KMS-11 (cell line): ENCODE data around the gene RAB35.
A peak's percentile ranks its signal among the peaks of the same experiment; 100 is the strongest.

Source experiments
- H2AFZ ChIP-seq: fragments of 200-600 bp; sonication (generic); 2 replicates; pipeline ENCODE4 v1.6.1; 2016; ENCODE audit warnings: antibody characterized with exemption, mixed run types, low read depth
- H3K27ac ChIP-seq: fragments of 200-600 bp; sonication (generic); 2 replicates; pipeline ENCODE4 v1.6.1; 2016; ENCODE audit warnings: mild to moderate bottlenecking, mixed run types
- H3K27me3 ChIP-seq: fragments of 200-600 bp; sonication (generic); 2 replicates; pipeline ENCODE4 v1.6.1; 2017; ENCODE audit warnings: mild to moderate bottlenecking, low read depth, mixed run types, moderate library complexity; ENCODE audit not compliant: insufficient read depth
- H3K36me3 ChIP-seq: fragments of 200-600 bp; sonication (generic); 2 replicates; pipeline ENCODE4 v1.6.1; 2017; ENCODE audit warnings: mild to moderate bottlenecking, mixed run types; ENCODE audit not compliant: insufficient read depth
- H3K4me1 ChIP-seq: fragments of 200-600 bp; sonication (generic); 2 replicates; pipeline ENCODE4 v1.6.1; 2016; ENCODE audit warnings: mild to moderate bottlenecking, low read depth, mixed run types; ENCODE audit not compliant: poor library complexity, severe bottlenecking
- H3K4me2 ChIP-seq: fragments of 200-600 bp; sonication (generic); 2 replicates; pipeline ENCODE4 v1.7.0; 2016; ENCODE audit warnings: mild to moderate bottlenecking, mixed run types
- H3K4me3 ChIP-seq: fragments of 200-600 bp; sonication (generic); IDR thresholded peaks from 2 replicates; pipeline ENCODE4 v1.6.1; 2017; ENCODE audit warnings: low read depth, low read length, mixed read lengths; ENCODE audit not compliant: insufficient read depth
- H3K79me2 ChIP-seq: fragments of 200-600 bp; sonication (generic); 2 replicates; pipeline ENCODE4 v1.6.1; 2016; ENCODE audit warnings: low read depth, mixed run types; ENCODE audit not compliant: insufficient read depth
- H3K9ac ChIP-seq: fragments of 200-600 bp; sonication (generic); 2 replicates; pipeline ENCODE4 v1.6.1; 2016; ENCODE audit warnings: mild to moderate bottlenecking, mixed run types
- H4K20me1 ChIP-seq: fragments of 200-600 bp; sonication (generic); 2 replicates; pipeline ENCODE4 v1.6.1; 2016; ENCODE audit warnings: mild to moderate bottlenecking, mixed run types; ENCODE audit not compliant: insufficient read depth
- TF ChIP-seq, protein P1 (sequence below): fragments of 200-600 bp; sonication (generic); conservative IDR thresholded peaks from 2 replicates; pipeline ENCODE4 v1.6.1; 2017; ENCODE audit warnings: low read depth, mild to moderate bottlenecking, antibody characterized with exemption, low read length, moderate library complexity, mixed read lengths

RAB35 gene

DNA sequence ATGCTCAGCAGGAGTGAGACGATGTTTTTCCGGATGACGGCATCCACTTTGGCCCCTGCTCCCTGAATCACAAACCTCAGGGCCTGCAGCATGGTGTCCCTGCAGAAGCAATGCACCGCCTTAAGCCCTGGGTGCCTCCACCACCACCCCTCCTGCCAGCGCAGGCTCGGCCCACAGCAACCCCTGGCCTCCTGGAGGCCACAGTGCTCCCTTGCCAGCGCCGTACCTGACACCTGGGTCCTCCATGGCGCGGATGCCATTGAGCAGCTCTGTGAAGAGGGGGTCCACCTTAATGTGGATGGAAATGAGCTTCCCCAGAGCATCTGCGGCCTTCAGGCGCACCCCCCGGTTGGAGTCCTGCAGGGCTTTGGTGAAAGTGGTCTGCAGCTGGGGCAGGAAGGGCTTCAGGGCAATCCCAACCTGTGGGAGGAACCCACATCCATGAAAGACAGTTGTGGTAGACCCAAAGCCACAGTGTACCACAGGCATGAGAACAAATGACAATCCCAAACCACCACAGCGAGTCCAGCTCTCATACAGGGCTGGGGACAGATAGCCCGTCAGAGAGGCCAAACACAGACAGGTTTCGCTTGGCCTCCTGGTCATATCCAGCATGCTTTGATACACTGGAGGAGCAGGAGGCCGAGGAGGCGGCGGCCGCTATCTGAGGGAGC, 17.9 kb upstream of the RAB35 start:
- no peaks in the 10 kb centered on the region for H3K36me3 ChIP-seq
- H3K27me3 ChIP-seq = no peaks in the 10 kb centered on the region
- H4K20me1 ChIP-seq = no peaks in the 10 kb centered on the region
- H3K4me3 ChIP-seq = no peak overlapping the region
- peak overlapping the region; percentile 68 for H3K4me2 ChIP-seq
- peaks cover 62% of the 10 kb centered on the region for H3K4me1 ChIP-seq
- H3K79me2 ChIP-seq = no peaks in the 10 kb centered on the region
- TF ChIP-seq, protein P1, sequence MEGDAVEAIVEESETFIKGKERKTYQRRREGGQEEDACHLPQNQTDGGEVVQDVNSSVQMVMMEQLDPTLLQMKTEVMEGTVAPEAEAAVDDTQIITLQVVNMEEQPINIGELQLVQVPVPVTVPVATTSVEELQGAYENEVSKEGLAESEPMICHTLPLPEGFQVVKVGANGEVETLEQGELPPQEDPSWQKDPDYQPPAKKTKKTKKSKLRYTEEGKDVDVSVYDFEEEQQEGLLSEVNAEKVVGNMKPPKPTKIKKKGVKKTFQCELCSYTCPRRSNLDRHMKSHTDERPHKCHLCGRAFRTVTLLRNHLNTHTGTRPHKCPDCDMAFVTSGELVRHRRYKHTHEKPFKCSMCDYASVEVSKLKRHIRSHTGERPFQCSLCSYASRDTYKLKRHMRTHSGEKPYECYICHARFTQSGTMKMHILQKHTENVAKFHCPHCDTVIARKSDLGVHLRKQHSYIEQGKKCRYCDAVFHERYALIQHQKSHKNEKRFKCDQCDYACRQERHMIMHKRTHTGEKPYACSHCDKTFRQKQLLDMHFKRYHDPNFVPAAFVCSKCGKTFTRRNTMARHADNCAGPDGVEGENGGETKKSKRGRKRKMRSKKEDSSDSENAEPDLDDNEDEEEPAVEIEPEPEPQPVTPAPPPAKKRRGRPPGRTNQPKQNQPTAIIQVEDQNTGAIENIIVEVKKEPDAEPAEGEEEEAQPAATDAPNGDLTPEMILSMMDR = no peak
- H2AFZ ChIP-seq = no peak overlapping the region
- H3K27ac ChIP-seq = peak overlapping the region; percentile 74; the same call in 1 of the 2 replicates
- no peak overlapping the region for H3K9ac ChIP-seq

DNA sequence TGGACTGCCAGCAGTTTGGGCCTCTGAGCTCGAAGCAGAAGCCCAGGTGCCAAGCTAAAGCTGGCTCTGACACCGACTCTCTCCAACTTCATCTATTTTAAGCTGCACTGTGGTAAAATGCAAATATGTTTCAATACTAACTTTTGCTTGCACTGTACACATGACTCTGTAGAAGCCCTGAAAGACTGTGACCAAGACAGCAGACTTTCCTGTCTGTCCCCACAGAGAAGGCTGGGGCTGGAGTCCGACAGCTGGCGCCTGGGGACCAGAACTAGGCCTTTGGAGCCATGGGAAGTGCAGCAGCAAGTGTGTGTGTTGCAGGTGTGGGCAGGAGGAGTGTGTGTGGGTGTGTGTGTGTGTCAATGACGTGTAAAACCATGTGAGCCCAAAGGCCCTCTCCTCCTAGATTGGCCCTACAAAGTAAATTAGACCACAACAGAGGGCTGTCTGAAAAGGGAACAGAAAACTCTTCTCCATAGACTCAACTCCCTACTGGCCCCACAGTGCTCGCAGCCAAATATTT, 16.4 kb upstream of the RAB35 start:
- TF ChIP-seq, protein P1 = no peak
- peak overlapping the region; percentile 74 for H3K27ac ChIP-seq
- no peak overlapping the region; the same call in 1 of the 2 replicates for H3K9ac ChIP-seq

GRCh38 chr12:120132054-120132836, 15.7 kb upstream of the RAB35 start:
- Histone ChIP-seq H3K27ac (peak overlapping the region; percentile 74), H3K4me2 (peak overlapping the region; percentile 68)

More for the DNA sequence above, 16.4 kb upstream of the RAB35 start:
- no peaks in the 10 kb centered on the region for H3K36me3 ChIP-seq
- no peaks in the 10 kb centered on the region for H3K79me2 ChIP-seq
- no peak overlapping the region for H2AFZ ChIP-seq
- peaks cover 62% of the 10 kb centered on the region for H3K4me1 ChIP-seq
- H3K4me3 ChIP-seq = no peak overlapping the region
- no peaks in the 10 kb centered on the region for H4K20me1 ChIP-seq
- peak overlapping the region; percentile 68 for H3K4me2 ChIP-seq
- no peaks in the 10 kb centered on the region for H3K27me3 ChIP-seq

GRCh38 chr12:120131116-120131515, 14.6 kb upstream of the RAB35 start:
- Histone ChIP-seq H2AFZ (no peak overlapping the region), H3K9ac (no peak overlapping the region), H3K4me3 (no peak overlapping the region), H3K36me3 (no peaks in the 10 kb centered on the region), H3K4me2 (no peak overlapping the region), H4K20me1 (no peaks in the 10 kb centered on the region), H3K27ac (no peak overlapping the region), H3K79me2 (no peaks in the 10 kb centered on the region), H3K4me1 (peaks cover 53% of the 10 kb centered on the region), H3K27me3 (no peaks in the 10 kb centered on the region)
- TF ChIP-seq, protein P1 = no peak

More at GRCh38 chr12:120132054-120132836, 15.7 kb upstream of the RAB35 start:
- H3K27me3 ChIP-seq = no peaks in the 10 kb centered on the region
- H3K79me2 ChIP-seq = no peaks in the 10 kb centered on the region
- H3K36me3 ChIP-seq = no peaks in the 10 kb centered on the region
- no peak overlapping the region for H3K4me3 ChIP-seq
- H2AFZ ChIP-seq = no peak overlapping the region
- peaks cover 62% of the 10 kb centered on the region for H3K4me1 ChIP-seq
- TF ChIP-seq, protein P1 = no peak
- no peaks in the 10 kb centered on the region for H4K20me1 ChIP-seq
- H3K9ac ChIP-seq = no peak overlapping the region; the same call in 1 of the 2 replicates
